ENCODE results near the gene PCGF6. TPM values are rescaled to one million over a fixed set of nuclear protein-coding genes. Genes with fewer than 3 reads are reported as not detected.
A peak's percentile ranks its signal among the peaks of the same experiment; 100 is the strongest.

The PCGF6 gene
- total RNA-seq, 1 experiment from 2014 or later = 24.7 TPM

DNA sequence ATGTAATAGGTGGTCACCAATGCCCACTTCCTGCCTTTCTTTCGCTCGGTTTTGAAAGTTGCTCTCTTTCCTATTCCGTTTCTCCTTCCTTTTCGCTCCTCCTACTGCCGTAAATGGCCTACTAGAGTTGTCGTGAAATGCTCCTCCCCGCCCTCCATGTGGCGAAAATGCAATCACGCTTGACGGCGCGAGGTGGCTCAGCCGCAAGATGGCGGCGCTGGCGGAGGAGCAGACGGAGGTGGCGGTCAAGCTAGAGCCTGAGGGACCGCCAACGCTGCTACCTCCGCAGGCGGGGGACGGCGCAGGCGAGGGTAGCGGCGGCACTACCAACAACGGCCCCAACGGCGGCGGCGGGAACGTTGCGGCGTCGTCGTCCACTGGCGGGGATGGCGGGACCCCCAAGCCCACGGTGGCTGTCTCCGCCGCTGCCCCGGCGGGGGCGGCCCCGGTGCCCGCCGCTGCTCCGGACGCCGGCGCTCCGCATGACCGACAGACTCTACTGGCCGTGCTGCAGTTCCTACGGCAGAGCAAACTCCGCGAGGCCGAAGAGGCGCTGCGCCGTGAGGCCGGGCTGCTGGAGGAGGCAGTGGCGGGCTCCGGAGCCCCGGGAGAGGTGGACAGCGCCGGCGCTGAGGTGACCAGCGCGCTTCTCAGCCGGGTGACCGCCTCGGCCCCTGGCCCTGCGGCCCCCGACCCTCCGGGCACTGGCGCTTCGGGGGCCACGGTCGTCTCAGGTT, 17.0 kb upstream of the PCGF6 start, which contains the start of gene TAF5 (continued):
- TF ChIP-seq, protein P1, sequence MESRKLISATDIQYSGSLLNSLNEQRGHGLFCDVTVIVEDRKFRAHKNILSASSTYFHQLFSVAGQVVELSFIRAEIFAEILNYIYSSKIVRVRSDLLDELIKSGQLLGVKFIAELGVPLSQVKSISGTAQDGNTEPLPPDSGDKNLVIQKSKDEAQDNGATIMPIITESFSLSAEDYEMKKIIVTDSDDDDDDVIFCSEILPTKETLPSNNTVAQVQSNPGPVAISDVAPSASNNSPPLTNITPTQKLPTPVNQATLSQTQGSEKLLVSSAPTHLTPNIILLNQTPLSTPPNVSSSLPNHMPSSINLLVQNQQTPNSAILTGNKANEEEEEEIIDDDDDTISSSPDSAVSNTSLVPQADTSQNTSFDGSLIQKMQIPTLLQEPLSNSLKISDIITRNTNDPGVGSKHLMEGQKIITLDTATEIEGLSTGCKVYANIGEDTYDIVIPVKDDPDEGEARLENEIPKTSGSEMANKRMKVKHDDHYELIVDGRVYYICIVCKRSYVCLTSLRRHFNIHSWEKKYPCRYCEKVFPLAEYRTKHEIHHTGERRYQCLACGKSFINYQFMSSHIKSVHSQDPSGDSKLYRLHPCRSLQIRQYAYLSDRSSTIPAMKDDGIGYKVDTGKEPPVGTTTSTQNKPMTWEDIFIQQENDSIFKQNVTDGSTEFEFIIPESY (IDR thresholded peaks at IDR 0.05; ENCODE audit: extremely low read depth, insufficient replicate concordance, low read length) = peak; percentile 36
- TF ChIP-seq TCF7L2 (IDR thresholded peaks at IDR 0.05; ENCODE audit: borderline replicate concordance, extremely low read depth, insufficient read depth, insufficient read length) (no peak), CEBPB (IDR thresholded peaks at IDR 0.05; ENCODE audit: low read depth) (no peak; the same call in 1 of the 2 replicates), ZFX (IDR thresholded peaks at IDR 0.05) (peak; percentile 88; the same call in 1 of the 2 replicates)
- TF ChIP-seq, protein P2, sequence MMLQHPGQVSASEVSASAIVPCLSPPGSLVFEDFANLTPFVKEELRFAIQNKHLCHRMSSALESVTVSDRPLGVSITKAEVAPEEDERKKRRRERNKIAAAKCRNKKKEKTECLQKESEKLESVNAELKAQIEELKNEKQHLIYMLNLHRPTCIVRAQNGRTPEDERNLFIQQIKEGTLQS (IDR thresholded peaks at IDR 0.05) = no peak

DNA sequence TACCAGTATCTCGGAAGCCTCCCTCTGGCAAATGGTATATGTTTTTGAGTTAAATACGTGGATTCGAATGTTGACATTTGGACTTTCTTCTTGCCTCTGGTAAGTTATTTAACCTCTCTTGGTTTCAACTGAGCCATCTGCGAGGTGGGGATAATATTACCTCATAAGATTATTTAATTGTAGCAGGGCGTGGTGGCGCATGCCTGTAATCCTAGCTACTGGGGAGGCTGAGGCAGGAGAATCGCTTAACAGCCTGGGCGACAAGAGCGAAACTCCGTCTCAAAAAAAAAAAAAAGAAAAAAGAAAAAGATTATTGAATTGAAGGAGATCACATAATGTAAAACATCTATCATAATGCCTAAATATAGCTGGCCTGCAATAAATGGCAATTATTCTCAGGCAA, 16.4 kb upstream of the PCGF6 start:
- Histone ChIP-seq H3K9me3 (ENCODE audit: control insufficient read depth in 1 of 2, insufficient read depth in 1 of 2, low read depth in 1 of 2, low read length in 2 of 2) (no peaks in the 10 kb centered on the region), H3K4me1 (ENCODE audit: control insufficient read depth in 1 of 2, insufficient read depth in 2 of 2, low read length in 2 of 2) (peaks cover 7 to 13% of the 10 kb centered on the region in 2 experiments; a peak in 3 of 4 replicates), H3K9ac (ENCODE audit: low read length) (peak overlapping the region; percentile 75), H3K36me3 (ENCODE audit: control insufficient read depth in 1 of 2, insufficient read depth in 2 of 2, low read length in 2 of 2) (no peaks in the 10 kb centered on the region), H3K4me2 (ENCODE audit: low read length) (peak overlapping the region; percentile 69), H3K27me3 (ENCODE audit: insufficient read depth, low read length) (no peaks in the 10 kb centered on the region), H3K4me3 (replicated peaks in 1 of 2; ENCODE audit: low read depth in 1 of 2, low read length in 2 of 2) (peak overlapping the region; percentile 73 to 93), H3K79me2 (ENCODE audit: insufficient read depth, low read length) (peaks cover 25% of the 10 kb centered on the region), H2AFZ (ENCODE audit: low read depth, low read length, poor library complexity, severe bottlenecking) (peak overlapping the region; percentile 37), H4K20me1 (ENCODE audit: insufficient read depth) (no peaks in the 10 kb centered on the region), H3K27ac (ENCODE audit: low read depth, low read length) (peak overlapping the region; percentile 80), H3K9me2 (ENCODE audit: insufficient read depth) (no peaks in the 10 kb centered on the region)
- RAD21 ChIA-PET (ENCODE audit: low non-redundant PET in 1 of 2, low total read pairs in 2 of 2, uncharacterized antibody in 2 of 2, unreplicated experiment in 2 of 2) = no interaction called here
- intact Hi-C loops (cut with micrococcal nuclease) = no loop called here
- POLR2A ChIA-PET = interaction anchor here (0.7 to 1.9 kb wide), 3 partner anchors 12 to 538 kb away, joined by 3 to 4 read pairs (median 3); no protein-coding TSS in a partner anchor
- no peak for DNase-seq (ENCODE audit: low read depth, low spot score)
- TF ChIP-seq CEBPB (IDR thresholded peaks at IDR 0.05; ENCODE audit: low read depth) = 0 out of 2 replicates have a peak, but pooled peaks have one; percentile 52
- TF ChIP-seq POLR2AphosphoS5 (IDR thresholded peaks at IDR 0.05; ENCODE audit: low read depth, low read length) = no peak
- no peak for ATAC-seq
- CTCF ChIA-PET = no interaction called here
- TSS peak; percentile 99 for BruUV-seq (replicated peaks)

Measured in HCT116 (cell line).